Fibroblast of lung (primary cell): ENCODE results near the gene TRIM41.

ENCODE experiments used
- CTCF ChIP-seq, 2 donors: IDR thresholded peaks in 1 of 2; conservative IDR thresholded peaks in 1 of 2; 1 replicate in 1 of 2; 2 replicates in 1 of 2; pipeline ENCODE4 v1.5.1; 2011 to 2012; ENCODE audit warnings: low read length in 2 of 2, control low read depth in 1 of 2, inconsistent platforms in 1 of 2, low read depth in 1 of 2, mild to moderate bottlenecking in 1 of 2
- EZH2 ChIP-seq: IDR thresholded peaks from 2 replicates; pipeline ENCODE4 v1.5.1; 2012; ENCODE audit warnings: low read length, control low read depth, mild to moderate bottlenecking; ENCODE audit errors: missing control alignments

DNA sequence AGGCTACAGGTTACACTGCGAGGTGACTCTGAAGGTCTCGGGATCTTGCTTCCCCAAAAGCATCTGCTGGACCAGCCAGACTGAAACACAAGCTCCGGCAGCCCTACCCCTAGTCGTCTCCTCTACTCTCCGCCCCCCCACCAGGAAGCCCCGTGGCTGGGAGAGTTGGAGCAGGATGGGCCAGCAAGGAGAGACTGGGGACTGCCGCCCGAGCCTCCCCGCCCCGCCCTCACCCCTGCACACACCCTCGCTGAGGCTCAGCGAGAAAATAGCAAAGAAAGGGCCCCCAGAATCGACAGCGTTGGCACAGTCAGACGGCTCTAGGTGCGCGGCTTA, 19.3 kb upstream of the TRIM41 start:
- no peak for TF ChIP-seq CTCF (conservative IDR thresholded peaks at IDR 0.05 in 1 of 2, IDR thresholded peaks at IDR 0.05 in 1 of 2; ENCODE audit: low read depth in 1 of 2, low read length in 2 of 2)
- TF ChIP-seq EZH2, result no peak
